H9 (cell line): ENCODE measurements around the gene HIRIP3. TPM values are rescaled to one million over a fixed set of nuclear protein-coding genes. Genes with fewer than 3 reads are reported as not detected.

Experiments used
- DNase-seq: peaks from one replicate; pipeline ENCODE4 v3.0.0-alpha.2; 2017
- H2AFZ ChIP-seq: one replicate; pipeline ENCODE4 v1.6.1; 2013; ENCODE audit warnings: mild to moderate bottlenecking, low read length, control low read depth, moderate library complexity
- H2AK5ac ChIP-seq: 2 replicates; pipeline ENCODE4 v1.6.1; 2013; ENCODE audit warnings: low read length, control low read depth, mixed read lengths; ENCODE audit not compliant: insufficient read length
- H2BK120ac ChIP-seq: one replicate; pipeline ENCODE4 v1.6.1; 2013; ENCODE audit warnings: low read depth, mild to moderate bottlenecking, low read length, control low read depth, inconsistent platforms; ENCODE audit not compliant: poor library complexity, severe bottlenecking
- H2BK12ac ChIP-seq: 2 replicates; pipeline ENCODE4 v1.6.1; 2013; ENCODE audit warnings: low read length, control low read depth, mixed read lengths, low read depth; ENCODE audit not compliant: insufficient read length
- H2BK15ac ChIP-seq: 2 replicates; pipeline ENCODE4 v1.6.1; 2013; ENCODE audit warnings: low read depth, low read length, control low read depth
- H2BK20ac ChIP-seq: one replicate; pipeline ENCODE4 v1.6.1; 2013; ENCODE audit warnings: low read depth, mild to moderate bottlenecking, low read length, control low read depth, inconsistent platforms; ENCODE audit not compliant: poor library complexity, severe bottlenecking
- H2BK5ac ChIP-seq: 2 replicates; pipeline ENCODE4 v1.6.1; 2013; ENCODE audit warnings: low read length, control low read depth, mixed read lengths; ENCODE audit not compliant: insufficient read length
- H3K14ac ChIP-seq: 2 replicates; pipeline ENCODE4 v1.6.1; 2013; ENCODE audit warnings: low read length, control low read depth; ENCODE audit not compliant: insufficient read depth
- H3K18ac ChIP-seq: 2 replicates; pipeline ENCODE4 v1.6.1; 2013; ENCODE audit warnings: low read depth, mild to moderate bottlenecking, mixed read lengths, low read length, control low read depth; ENCODE audit not compliant: insufficient read length
- H3K23ac ChIP-seq: 2 replicates; pipeline ENCODE4 v1.6.1; 2013; ENCODE audit warnings: low read length, control low read depth, mixed read lengths, low read depth; ENCODE audit not compliant: insufficient read length
- H3K23me2 ChIP-seq: 2 replicates; pipeline ENCODE4 v1.6.1; 2013; ENCODE audit warnings: low read depth, mild to moderate bottlenecking, mixed read lengths, low read length, control low read depth; ENCODE audit not compliant: insufficient read length, poor library complexity, severe bottlenecking
- H3K27ac ChIP-seq: 2 replicates; pipeline ENCODE4 v1.5.1; 2013; ENCODE audit warnings: low read length, control low read depth, mixed read lengths, low read depth; ENCODE audit not compliant: insufficient read length
- H3K27me3 ChIP-seq: 2 replicates; pipeline ENCODE4 v1.6.1; 2013; ENCODE audit warnings: low read length, control low read depth, inconsistent platforms; ENCODE audit not compliant: insufficient read depth
- H3K4ac ChIP-seq: 2 replicates; pipeline ENCODE4 v1.6.1; 2013; ENCODE audit warnings: low read depth, mild to moderate bottlenecking, control low read depth, inconsistent platforms, low read length, moderate library complexity
- H3K4me1 ChIP-seq: 2 replicates; pipeline ENCODE4 v1.6.1; 2013; ENCODE audit warnings: low read length, control low read depth, inconsistent platforms; ENCODE audit not compliant: insufficient read depth
- H3K4me2 ChIP-seq: 2 replicates; pipeline ENCODE4 v1.6.1; 2013; ENCODE audit warnings: low read length, control low read depth, mixed read lengths; ENCODE audit not compliant: insufficient read length, insufficient read depth
- H3K56ac ChIP-seq: 2 replicates; pipeline ENCODE4 v1.6.1; 2013; ENCODE audit warnings: low read depth, mild to moderate bottlenecking, mixed read lengths, low read length, control low read depth; ENCODE audit not compliant: insufficient read length
- H3K79me1 ChIP-seq: 2 replicates; pipeline ENCODE4 v1.6.1; 2013; ENCODE audit warnings: low read depth, mild to moderate bottlenecking, moderate library complexity, low read length, control low read depth, inconsistent platforms; ENCODE audit not compliant: insufficient read depth, poor library complexity, severe bottlenecking
- H3K79me2 ChIP-seq: 2 replicates; pipeline ENCODE4 v1.6.1; 2013; ENCODE audit warnings: low read length, control low read depth, inconsistent platforms; ENCODE audit not compliant: insufficient read depth
- H3K9ac ChIP-seq: 2 replicates; pipeline ENCODE4 v1.6.1; 2013; ENCODE audit warnings: low read length, control low read depth, mixed read lengths; ENCODE audit not compliant: insufficient read length; ENCODE audit errors: extremely low read depth
- H3K9me3 ChIP-seq: one replicate; pipeline ENCODE4 v1.6.1; 2013; ENCODE audit warnings: low read depth, low read length, inconsistent platforms; ENCODE audit not compliant: control insufficient read depth
- H3T11ph ChIP-seq: one replicate; pipeline ENCODE4 v1.6.1; 2013; ENCODE audit warnings: mild to moderate bottlenecking, low read length, control low read depth, inconsistent platforms
- H4K20me1 ChIP-seq: one replicate; pipeline ENCODE4 v1.6.1; 2013; ENCODE audit not compliant: control insufficient read depth, insufficient read length, insufficient read depth
- H4K5ac ChIP-seq: 2 replicates; pipeline ENCODE4 v1.6.1; 2013; ENCODE audit warnings: low read depth, mild to moderate bottlenecking, mixed read lengths, low read length, control low read depth; ENCODE audit not compliant: insufficient read length
- H4K8ac ChIP-seq: replicated peaks from 2 replicates; pipeline ENCODE4 v1.6.1; 2013; ENCODE audit warnings: low read length, control low read depth, mixed read lengths, low read depth; ENCODE audit not compliant: insufficient read length
- H4K91ac ChIP-seq: 2 replicates; pipeline ENCODE4 v1.6.1; 2013; ENCODE audit warnings: low read depth, mild to moderate bottlenecking, moderate library complexity, mixed read lengths, low read length, control low read depth; ENCODE audit not compliant: insufficient read length
- H3K27ac Mint-ChIP-seq, 3 experiments: 2 replicates in 2 of 3; 3 replicates in 1 of 3; pipeline ENCODE4 v1.8.0; 2020 to 2021; ENCODE audit warnings: mixed read lengths in 3 of 3, mild to moderate bottlenecking in 1 of 3, moderate library complexity in 1 of 3
- H3K27me3 Mint-ChIP-seq: 2 replicates; pipeline ENCODE4 v1.8.0; 2021; ENCODE audit warnings: low read depth, mild to moderate bottlenecking, moderate library complexity, mixed read lengths
- H3K36me3 Mint-ChIP-seq, 3 experiments: 2 replicates in 2 of 3; 3 replicates in 1 of 3; pipeline ENCODE4 v1.8.0; 2020 to 2021; ENCODE audit warnings: low read depth in 3 of 3, mixed read lengths in 3 of 3; ENCODE audit not compliant: insufficient read depth in 1 of 3
- H3K4me1 Mint-ChIP-seq, 2 experiments: 2 replicates each; pipeline ENCODE4 v1.8.0; 2020; ENCODE audit warnings: mixed read lengths in 2 of 2
- H3K4me3 Mint-ChIP-seq, 2 experiments: 2 replicates in 1 of 2; 3 replicates in 1 of 2; pipeline ENCODE4 v1.8.0; 2020 to 2021; ENCODE audit warnings: mild to moderate bottlenecking in 2 of 2, mixed read lengths in 2 of 2, moderate library complexity in 1 of 2
- H3K9me3 Mint-ChIP-seq, 2 experiments: 2 replicates in 1 of 2; 3 replicates in 1 of 2; pipeline ENCODE4 v1.8.0; 2020; ENCODE audit warnings: mild to moderate bottlenecking in 2 of 2, mixed read lengths in 2 of 2, moderate library complexity in 1 of 2
- CTCF ChIP-seq: fragments of 200-600 bp; sonication (generic); conservative IDR thresholded peaks from 3 replicates; pipeline ENCODE4 v1.8.0; 2021; ENCODE audit warnings: antibody characterized with exemption, mild to moderate bottlenecking
- WGBS: extraction: QIAGEN DNeasy Blood & Tissue Kit; methylation state at CpG from one replicate; pipeline ENCODE4 v1.1.7; 2013; ENCODE audit warnings: missing lambda C conversion rate, low lambda C conversion rate, mixed read lengths; ENCODE audit not compliant: insufficient read length; ENCODE audit errors: extremely low coverage; 5-methylcytosine and 5-hydroxymethylcytosine counted together
- total RNA-seq: library from RNA; stranded (reverse); gene quantifications from 2 replicates; pipeline ENCODE4 v1.2.1, GENCODE V29; 2021

The HIRIP3 gene
- total RNA-seq, 1 experiment from 2014 or later, result 21.6 TPM

- Histone ChIP-seq H4K91ac (no peak overlapping the region), H3K27me3 (no peaks in the 10 kb centered on the region), H4K5ac (no peak overlapping the region), H2BK120ac (no peak overlapping the region), H2BK5ac (no peak overlapping the region), H3K23ac (no peak overlapping the region), H3K79me1 (no peaks in the 10 kb centered on the region), H3K4me2 (no peak overlapping the region), H3K4ac (no peak overlapping the region), H3K27ac (no peak overlapping the region), H3K56ac (no peak overlapping the region), H2BK12ac (no peak overlapping the region), H3T11ph (no peak overlapping the region), H3K14ac (no peak overlapping the region), H3K4me1 (no peaks in the 10 kb centered on the region), H3K18ac (no peak overlapping the region), H4K8ac (no peak overlapping the region), H3K23me2 (no peaks in the 10 kb centered on the region), H2BK20ac (no peak overlapping the region), H2AFZ (no peak overlapping the region), H2BK15ac (no peak overlapping the region), H2AK5ac (no peak overlapping the region), H3K79me2 (no peaks in the 10 kb centered on the region), H4K20me1 (no peaks in the 10 kb centered on the region), H3K9ac (no peak overlapping the region), H3K9me3 (no peaks in the 10 kb centered on the region)
- H3K9me3 Mint-ChIP-seq, result no peaks in the 10 kb centered on the region
- H3K4me1 Mint-ChIP-seq, result no peaks in the 10 kb centered on the region
- DNase-seq, result no peak
- H3K27me3 Mint-ChIP-seq, result no peaks in the 10 kb centered on the region
- H3K27ac Mint-ChIP-seq, result no peak overlapping the region
- TF ChIP-seq CTCF, result no peak
- no CpG with 5 or more reads among the region's 6 CpGs for WGBS
- H3K4me3 Mint-ChIP-seq, result no peak overlapping the region
- H3K36me3 Mint-ChIP-seq, result peaks cover 53 to 87% (median 80%) of the 10 kb centered on the region in 3 experiments
Measured at GRCh38 chr16:29984137-29984763, 11.2 kb downstream of the HIRIP3 start.
